Activated CD4-positive, alpha-beta T cell treated with anti-CD3 and anti-CD28 coated beads, Interleukin-2, amount 10 ng/mL, durations not matched to agents 7 days and 5 days (primary cell): ENCODE data around the gene PWP1. TPM values are rescaled to one million over a fixed set of nuclear protein-coding genes. Genes with fewer than 3 reads are reported as not detected.

ENCODE experiments used
- CTCF ChIA-PET: fragments of 350-600 bp; sonication (Branson Sonifier 250); formaldehyde crosslinking; loops from one replicate; lab custom pipeline; 2021; ENCODE audit warnings: antibody characterized with exemption; lab: Charles Lee
- POLR2A ChIA-PET: fragments of 350-600 bp; sonication (Branson Sonifier 250); formaldehyde crosslinking; loops from one replicate; lab custom pipeline; 2021; ENCODE audit warnings: antibody characterized with exemption; lab: Charles Lee
- DNase-seq: peaks from one replicate; pipeline ENCODE4 v3.0.0-alpha.2; 2020
- H3K27ac Mint-ChIP-seq: one replicate; pipeline ENCODE4 v1.8.0; 2021; ENCODE audit warnings: mild to moderate bottlenecking, moderate library complexity, mixed read lengths
- H3K27me3 Mint-ChIP-seq: one replicate; pipeline ENCODE4 v1.8.0; 2021; ENCODE audit warnings: mixed read lengths
- H3K36me3 Mint-ChIP-seq: one replicate; pipeline ENCODE4 v1.8.0; 2021; ENCODE audit warnings: low read depth, mixed read lengths
- H3K4me1 Mint-ChIP-seq: one replicate; pipeline ENCODE4 v1.8.0; 2021; ENCODE audit warnings: mixed read lengths
- H3K4me3 Mint-ChIP-seq: one replicate; pipeline ENCODE4 v1.8.0; 2021; ENCODE audit warnings: mild to moderate bottlenecking, moderate library complexity, mixed read lengths
- H3K9me3 Mint-ChIP-seq: one replicate; pipeline ENCODE4 v1.8.0; 2021; ENCODE audit warnings: mixed read lengths
- total RNA-seq, 2 experiments: library from RNA; stranded (reverse); gene quantifications; one replicate each; pipeline ENCODE4 v1.2.3, GENCODE V29; 2021

PWP1 gene
- total RNA-seq, 2 experiments from 2014 or later, result 39.3 to 42.5 TPM

DNA sequence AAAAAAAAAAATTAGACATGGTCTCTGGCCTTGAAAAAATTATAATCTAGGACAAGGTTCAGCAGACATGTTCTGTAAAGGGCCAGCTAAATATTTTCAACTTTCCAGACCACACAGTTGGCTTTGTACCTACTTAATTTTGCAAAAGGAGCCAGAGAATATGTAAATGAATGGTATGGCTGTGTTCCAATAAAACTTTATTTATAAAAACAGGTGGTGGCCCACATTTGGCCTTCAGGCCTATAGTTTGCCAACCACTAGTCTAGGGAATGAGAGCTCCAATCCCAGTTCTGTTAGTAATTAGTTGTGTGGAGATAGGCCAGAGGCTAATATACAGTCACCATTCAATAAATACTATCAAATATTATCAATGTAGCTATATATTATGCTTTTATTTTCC is 29.3 kb upstream of the PWP1 start:
- Mint-ChIP-seq H3K9me3 (no peaks in the 10 kb centered on the region), H3K36me3 (peaks cover 17% of the 10 kb centered on the region), H3K27me3 (no peaks in the 10 kb centered on the region), H3K4me3 (no peak overlapping the region), H3K27ac (no peak overlapping the region), H3K4me1 (peaks cover 5% of the 10 kb centered on the region)
- DNase-seq, result no peak
- POLR2A ChIA-PET, result no interaction called here
- CTCF ChIA-PET, result interaction anchor here (1.0 kb wide), 1 partner anchor 56 kb away, joined by 3 read pairs; no protein-coding TSS in a partner anchor

GRCh38 chr12:107657133-107657532 is 28.5 kb upstream of the PWP1 start:
- no peak overlapping the region for H3K4me3 Mint-ChIP-seq
- no peaks in the 10 kb centered on the region for H3K27me3 Mint-ChIP-seq
- ChIA-PET CTCF (interaction anchor here (0.8 kb wide), 1 partner anchor 649 kb away, joined by 3 read pairs; no protein-coding TSS in a partner anchor), POLR2A (no interaction called here)
- H3K9me3 Mint-ChIP-seq, result no peaks in the 10 kb centered on the region
- peaks cover 17% of the 10 kb centered on the region for H3K36me3 Mint-ChIP-seq
- DNase-seq, result no peak
- H3K4me1 Mint-ChIP-seq, result peaks cover 5% of the 10 kb centered on the region
- no peak overlapping the region for H3K27ac Mint-ChIP-seq

DNA sequence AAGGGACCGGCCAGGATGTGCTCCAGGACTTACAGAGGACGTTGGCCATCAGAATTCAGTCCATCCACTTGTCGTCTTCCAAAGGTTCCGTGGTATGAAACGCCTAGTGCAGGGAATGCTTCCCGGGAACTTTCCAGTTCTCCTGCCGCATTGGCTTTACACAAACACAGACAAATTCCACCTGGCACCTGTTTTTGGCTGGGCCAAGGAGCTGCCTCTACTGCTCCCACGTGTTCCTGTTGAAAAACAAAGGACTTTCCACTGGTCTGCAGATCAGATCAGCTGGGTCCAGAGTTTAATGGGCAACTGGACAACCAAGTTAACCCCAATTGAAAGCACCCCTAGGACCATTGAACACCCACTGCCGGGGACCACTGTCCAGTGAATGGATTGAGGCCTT is 28.0 kb upstream of the PWP1 start:
- DNase-seq, result no peak
- Mint-ChIP-seq H3K36me3 (peaks cover 17% of the 10 kb centered on the region), H3K9me3 (no peaks in the 10 kb centered on the region), H3K27ac (no peak overlapping the region), H3K4me3 (no peak overlapping the region), H3K4me1 (peaks cover 8% of the 10 kb centered on the region), H3K27me3 (no peaks in the 10 kb centered on the region)
- ChIA-PET POLR2A (no interaction called here), CTCF (no interaction called here)

GRCh38 chr12:107660235-107660634 is 25.4 kb upstream of the PWP1 start:
- DNase-seq, result no peak
- peaks cover 15% of the 10 kb centered on the region for H3K36me3 Mint-ChIP-seq
- H3K9me3 Mint-ChIP-seq, result no peaks in the 10 kb centered on the region
- H3K4me3 Mint-ChIP-seq, result no peak overlapping the region
- ChIA-PET CTCF (interaction anchor here (1.1 kb wide), 1 partner anchor 9 kb away, joined by 3 read pairs; no protein-coding TSS in a partner anchor), POLR2A (no interaction called here)
- H3K4me1 Mint-ChIP-seq, result peaks cover 12% of the 10 kb centered on the region
- no peak overlapping the region for H3K27ac Mint-ChIP-seq
- H3K27me3 Mint-ChIP-seq, result no peaks in the 10 kb centered on the region

GRCh38 chr12:107660861-107661415 is 24.7 kb upstream of the PWP1 start:
- Mint-ChIP-seq H3K4me1 (peaks cover 12% of the 10 kb centered on the region), H3K4me3 (no peak overlapping the region), H3K27me3 (no peaks in the 10 kb centered on the region), H3K9me3 (no peaks in the 10 kb centered on the region), H3K27ac (no peak overlapping the region), H3K36me3 (peaks cover 15% of the 10 kb centered on the region)
- ChIA-PET CTCF (no interaction called here), POLR2A (no interaction called here)
- no peak for DNase-seq

DNA sequence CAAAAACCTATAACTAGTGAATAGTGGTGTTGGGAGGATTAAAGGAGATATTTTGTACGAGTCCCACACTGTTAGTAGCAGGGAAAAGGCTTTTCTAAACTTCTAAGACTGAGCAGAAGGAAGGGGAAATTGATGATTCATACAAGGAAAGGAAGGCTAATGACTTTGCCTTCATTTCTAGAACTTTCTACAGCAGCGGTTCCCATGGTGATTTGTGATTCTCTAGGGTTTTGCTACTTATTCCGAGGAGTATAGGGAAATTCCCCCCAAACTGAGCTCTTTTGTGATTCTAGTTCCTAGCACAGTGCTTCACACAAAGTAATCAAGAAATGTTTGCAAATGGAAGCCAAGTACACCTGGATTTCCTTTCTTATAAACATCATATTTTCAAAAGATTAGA is 23.8 kb upstream of the PWP1 start:
- peaks cover 12% of the 10 kb centered on the region for H3K4me1 Mint-ChIP-seq
- no peak for DNase-seq
- ChIA-PET POLR2A (interaction anchor here (0.6 kb wide), 1 partner anchor 403 kb away, joined by 3 read pairs; no protein-coding TSS in a partner anchor), CTCF (no interaction called here)
- H3K4me3 Mint-ChIP-seq, result no peak overlapping the region
- no peaks in the 10 kb centered on the region for H3K9me3 Mint-ChIP-seq
- peaks cover 15% of the 10 kb centered on the region for H3K36me3 Mint-ChIP-seq
- peaks cover 3% of the 10 kb centered on the region for H3K27me3 Mint-ChIP-seq
- H3K27ac Mint-ChIP-seq, result no peak overlapping the region

- Mint-ChIP-seq H3K4me3 (no peak overlapping the region), H3K9me3 (no peaks in the 10 kb centered on the region), H3K27me3 (peaks cover 3% of the 10 kb centered on the region), H3K27ac (no peak overlapping the region), H3K4me1 (peaks cover 12% of the 10 kb centered on the region), H3K36me3 (peaks cover 12% of the 10 kb centered on the region)
- ChIA-PET CTCF (no interaction called here), POLR2A (no interaction called here)
- no peak for DNase-seq
These were observed 23.1 kb upstream of the PWP1 start for GRCh38 chr12:107662484-107662883.

GRCh38 chr12:107663277-107663676 is 22.3 kb upstream of the PWP1 start:
- H3K36me3 Mint-ChIP-seq, result peaks cover 10% of the 10 kb centered on the region
- H3K27me3 Mint-ChIP-seq, result peaks cover 3% of the 10 kb centered on the region
- no peak overlapping the region for H3K27ac Mint-ChIP-seq
- H3K4me1 Mint-ChIP-seq, result peaks cover 12% of the 10 kb centered on the region
- no peaks in the 10 kb centered on the region for H3K9me3 Mint-ChIP-seq
- ChIA-PET POLR2A (interaction anchor here (0.6 kb wide), 1 partner anchor 294 kb away, joined by 3 read pairs; no protein-coding TSS in a partner anchor), CTCF (no interaction called here)
- no peak overlapping the region for H3K4me3 Mint-ChIP-seq
- DNase-seq, result no peak

GRCh38 chr12:107666009-107666408 is 19.6 kb upstream of the PWP1 start:
- ChIA-PET CTCF (no interaction called here), POLR2A (no interaction called here)
- peaks cover 13% of the 10 kb centered on the region for H3K27me3 Mint-ChIP-seq
- no peak overlapping the region for H3K4me3 Mint-ChIP-seq
- DNase-seq, result no peak
- H3K4me1 Mint-ChIP-seq, result peaks cover 14% of the 10 kb centered on the region
- H3K9me3 Mint-ChIP-seq, result no peaks in the 10 kb centered on the region
- peaks cover 2% of the 10 kb centered on the region for H3K36me3 Mint-ChIP-seq
- H3K27ac Mint-ChIP-seq, result no peak overlapping the region

DNA sequence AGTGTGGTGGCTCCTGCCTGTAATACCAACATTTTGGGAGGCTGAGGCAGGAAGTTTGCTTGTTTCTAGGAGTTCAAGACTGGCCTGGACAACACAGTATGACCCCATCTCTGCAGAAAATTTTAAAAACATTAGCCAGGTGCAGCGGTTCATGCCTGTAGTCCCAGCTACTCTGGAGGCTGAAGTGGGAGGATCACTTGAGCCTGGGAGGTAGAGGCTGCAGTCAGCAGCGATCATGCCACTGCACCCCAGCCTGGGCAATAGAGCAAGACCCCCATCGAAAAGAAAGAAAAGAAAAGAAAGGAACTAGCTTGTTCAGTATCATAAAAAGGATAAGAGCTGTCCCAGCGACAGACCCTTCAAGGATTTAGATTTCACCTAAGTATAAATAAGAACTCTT is 18.1 kb upstream of the PWP1 start:
- H3K4me1 Mint-ChIP-seq, result peaks cover 15% of the 10 kb centered on the region
- peaks cover 13% of the 10 kb centered on the region for H3K27me3 Mint-ChIP-seq
- H3K9me3 Mint-ChIP-seq, result no peaks in the 10 kb centered on the region
- DNase-seq, result no peak
- ChIA-PET CTCF (interaction anchor here (1.0 kb wide), 2 partner anchors 12 to 1310 kb away, joined by 3 to 6 read pairs; partner anchors contain the start of gene POLR3B), POLR2A (no interaction called here)
- H3K4me3 Mint-ChIP-seq, result no peak overlapping the region
- no peak overlapping the region for H3K27ac Mint-ChIP-seq
- no peaks in the 10 kb centered on the region for H3K36me3 Mint-ChIP-seq

- Mint-ChIP-seq H3K9me3 (no peaks in the 10 kb centered on the region), H3K36me3 (no peaks in the 10 kb centered on the region), H3K4me1 (peaks cover 6% of the 10 kb centered on the region), H3K27ac (no peak overlapping the region), H3K4me3 (no peak overlapping the region), H3K27me3 (peaks cover 13% of the 10 kb centered on the region)
- no peak for DNase-seq
- ChIA-PET CTCF (interaction anchor here (0.9 to 1.0 kb wide), 3 partner anchors 8 to 1311 kb away, joined by 3 to 6 read pairs (median 3); partner anchors contain the start of gene POLR3B), POLR2A (no interaction called here)
These were observed 17.1 kb upstream of the PWP1 start for GRCh38 chr12:107668320-107669098.

DNA sequence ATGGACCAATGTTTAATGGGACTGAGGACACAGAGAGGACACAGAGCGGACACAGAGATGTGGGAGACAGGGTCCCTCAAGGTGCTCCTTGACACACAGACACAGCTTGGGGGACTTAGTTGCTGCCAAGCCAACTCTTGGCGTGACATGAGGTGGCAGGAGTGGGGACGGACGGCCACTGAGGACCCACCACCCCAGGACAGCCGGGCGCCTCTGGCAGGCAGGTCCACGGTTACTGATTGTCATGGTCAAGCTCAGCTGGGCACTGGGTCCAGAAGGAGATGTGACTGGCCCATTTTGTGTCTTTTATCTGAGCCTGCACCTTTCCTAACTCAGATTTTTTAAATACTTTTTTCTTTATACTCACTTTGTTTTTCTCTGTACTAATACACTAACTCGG is 15.7 kb upstream of the PWP1 start:
- ChIA-PET CTCF (interaction anchor here (0.6 kb wide), 1 partner anchor 125 kb away, joined by 3 read pairs; no protein-coding TSS in a partner anchor), POLR2A (no interaction called here)
- peaks cover 5% of the 10 kb centered on the region for H3K4me1 Mint-ChIP-seq
- H3K27ac Mint-ChIP-seq, result no peak overlapping the region
- no peaks in the 10 kb centered on the region for H3K36me3 Mint-ChIP-seq
- no peak for DNase-seq
- no peak overlapping the region for H3K4me3 Mint-ChIP-seq
- no peaks in the 10 kb centered on the region for H3K9me3 Mint-ChIP-seq
- H3K27me3 Mint-ChIP-seq, result peaks cover 13% of the 10 kb centered on the region
